BLaER1 (cell line): ENCODE measurements around the gene TRIM14.
"Not testable (repeated sequence)": the region's sequence is repeated elsewhere in the genome, so short reads cannot be mapped to it uniquely, and the experiment has no call there.

Experiments used
- H3K27ac ChIP-seq: shearing (Covaris generic); formaldehyde crosslinking; 2 replicates; pipeline ENCODE4 v1.8.1; 2022
- H3K27me3 ChIP-seq: shearing (Covaris generic); formaldehyde crosslinking; 2 replicates; pipeline ENCODE4 v1.8.1; 2022
- H3K36me3 ChIP-seq: shearing (Covaris generic); formaldehyde crosslinking; 2 replicates; pipeline ENCODE4 v1.8.1; 2022
- H3K4me1 ChIP-seq: shearing (Covaris generic); formaldehyde crosslinking; 2 replicates; pipeline ENCODE4 v1.8.1; 2022
- H3K4me2 ChIP-seq: shearing (Covaris generic); formaldehyde crosslinking; 2 replicates; pipeline ENCODE4 v1.8.1; 2022
- H3K4me3 ChIP-seq: shearing (Covaris generic); formaldehyde crosslinking; 2 replicates; pipeline ENCODE4 v1.8.1; 2022
- H3K9ac ChIP-seq: shearing (Covaris generic); formaldehyde crosslinking; 2 replicates; pipeline ENCODE4 v1.8.1; 2022
- H3K9me3 ChIP-seq: shearing (Covaris generic); formaldehyde crosslinking; 2 replicates; pipeline ENCODE4 v1.8.1; 2022
- H4K20me1 ChIP-seq: shearing (Covaris generic); formaldehyde crosslinking; 2 replicates; pipeline ENCODE4 v1.8.1; 2022
- Cebpa-rat ChIP-seq: shearing (Covaris generic); IDR thresholded peaks from 2 replicates; pipeline ENCODE4 v1.8.1; 2022

Gene TRIM14

DNA sequence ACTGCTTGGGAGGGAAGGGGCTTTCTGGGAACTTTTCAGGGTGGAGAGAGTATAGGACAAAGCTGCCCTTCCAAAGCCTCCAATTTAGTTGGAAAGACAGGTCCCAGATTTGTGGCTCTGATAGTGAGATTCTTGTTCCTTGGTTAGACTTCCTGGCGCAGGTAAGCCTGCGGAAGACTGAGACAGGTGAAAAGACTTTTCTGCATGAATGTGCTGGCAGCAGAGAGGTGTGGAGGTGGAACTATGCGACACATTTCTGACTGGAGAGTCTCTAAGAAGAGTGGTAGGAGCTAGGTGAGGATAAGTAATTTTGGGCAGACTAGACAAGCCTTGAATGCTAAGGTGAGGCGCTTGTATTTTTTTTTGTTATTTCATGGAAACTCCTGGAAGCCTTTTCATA is 32.6 kb downstream of the TRIM14 start:
- Histone ChIP-seq H3K27me3 (no peaks in the 10 kb centered on the region), H3K9me3 (peaks cover 6% of the 10 kb centered on the region; the same call in 1 of the 2 replicates), H3K9ac (no peak overlapping the region), H3K4me3 (no peak overlapping the region), H3K4me1 (peaks cover 28% of the 10 kb centered on the region), H3K4me2 (peak overlapping the region; percentile 62), H3K27ac (peak overlapping the region; percentile 50), H3K36me3 (peaks cover 72% of the 10 kb centered on the region), H4K20me1 (no peaks in the 10 kb centered on the region)
- no peak for TF ChIP-seq Cebpa-rat

DNA sequence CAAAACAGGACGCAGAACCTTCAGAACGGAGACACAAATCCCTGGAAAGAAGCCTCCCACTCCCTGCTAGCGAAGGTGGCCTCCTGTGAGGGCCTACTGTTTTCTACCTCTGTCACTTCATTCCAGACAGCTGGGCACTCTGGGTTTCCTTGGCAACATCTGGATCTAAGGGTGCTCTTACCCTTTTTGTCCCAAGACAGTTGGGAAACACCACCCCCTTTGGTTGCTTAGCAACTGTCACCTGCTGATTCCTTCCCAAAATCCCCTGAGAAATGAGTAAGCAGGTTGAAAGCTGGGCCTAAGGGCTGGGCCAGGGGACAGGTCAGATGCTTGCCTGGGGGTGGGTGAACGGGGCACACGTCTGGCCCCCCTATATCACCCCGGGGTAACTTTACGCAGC is 33.1 kb downstream of the TRIM14 start:
- Histone ChIP-seq H3K27ac (peak overlapping the region; percentile 50), H3K36me3 (peaks cover 77% of the 10 kb centered on the region), H3K4me1 (peaks cover 28% of the 10 kb centered on the region), H3K9ac (no peak overlapping the region), H3K4me3 (no peak overlapping the region), H3K4me2 (peak overlapping the region; percentile 62), H3K9me3 (peaks cover 6% of the 10 kb centered on the region; the same call in 1 of the 2 replicates), H3K27me3 (no peaks in the 10 kb centered on the region), H4K20me1 (no peaks in the 10 kb centered on the region)
- no peak for TF ChIP-seq Cebpa-rat

- Histone ChIP-seq H3K9ac (no peak overlapping the region), H3K4me2 (no peak overlapping the region), H3K36me3 (peaks cover 78% of the 10 kb centered on the region), H3K4me3 (no peak overlapping the region), H3K27ac (no peak overlapping the region), H3K27me3 (no peaks in the 10 kb centered on the region), H3K4me1 (peaks cover 28% of the 10 kb centered on the region), H4K20me1 (no peaks in the 10 kb centered on the region), H3K9me3 (peaks cover 6% of the 10 kb centered on the region; the same call in 1 of the 2 replicates)
- no peak for TF ChIP-seq Cebpa-rat
These were observed 34.0 kb downstream of the TRIM14 start for GRCh38 chr9:98085058-98085457.

- H3K9ac ChIP-seq = no peak overlapping the region
- TF ChIP-seq Cebpa-rat = no peak
- no peaks in the 10 kb centered on the region for H3K27me3 ChIP-seq
- peaks cover 28% of the 10 kb centered on the region for H3K4me1 ChIP-seq
- H4K20me1 ChIP-seq = no peaks in the 10 kb centered on the region
- no peak overlapping the region for H3K4me3 ChIP-seq
- no peak overlapping the region for H3K4me2 ChIP-seq
- no peak overlapping the region for H3K27ac ChIP-seq
- H3K9me3 ChIP-seq = peaks cover 6% of the 10 kb centered on the region; the same call in 1 of the 2 replicates
- peaks cover 79% of the 10 kb centered on the region for H3K36me3 ChIP-seq
These were observed 34.6 kb downstream of the TRIM14 start for GRCh38 chr9:98084396-98084795.

DNA sequence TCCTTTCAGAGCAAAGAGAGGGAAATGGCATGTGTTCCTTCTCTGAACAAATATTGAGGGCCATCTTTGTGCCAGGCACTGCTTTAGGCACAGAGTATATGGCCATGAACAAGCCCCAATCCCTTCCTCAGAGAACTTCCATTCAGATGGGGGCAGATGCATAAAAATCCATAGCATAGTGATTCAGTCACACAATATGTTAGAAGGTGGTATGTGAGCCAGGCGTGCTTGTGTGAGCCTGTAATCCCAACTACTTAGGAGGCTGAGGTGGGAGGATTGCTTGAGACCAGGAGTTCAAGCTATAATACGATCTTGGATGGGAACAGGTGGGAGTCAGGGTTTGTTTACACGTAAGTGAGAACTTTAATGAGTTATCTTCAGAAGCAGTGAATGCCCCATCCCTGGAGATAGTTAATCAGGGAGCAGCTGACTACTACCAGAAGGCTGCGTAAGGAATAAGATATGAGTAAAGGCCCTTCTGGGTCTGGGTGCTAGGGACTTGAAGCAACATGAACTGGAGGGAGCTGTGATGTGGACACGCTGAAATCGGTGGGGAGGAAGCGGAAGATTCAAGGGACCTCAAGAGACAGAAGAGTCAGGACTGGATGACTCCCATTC is 35.3 kb downstream of the TRIM14 start:
- Histone ChIP-seq H3K9me3 (peaks cover 6% of the 10 kb centered on the region; the same call in 1 of the 2 replicates), H3K9ac (no peak overlapping the region), H3K27me3 (no peaks in the 10 kb centered on the region), H3K27ac (no peak overlapping the region), H3K4me2 (no peak overlapping the region), H3K36me3 (peaks cover 83% of the 10 kb centered on the region), H3K4me3 (no peak overlapping the region), H4K20me1 (no peaks in the 10 kb centered on the region), H3K4me1 (peaks cover 28% of the 10 kb centered on the region)
- TF ChIP-seq Cebpa-rat = no peak

GRCh38 chr9:98083061-98083501 is 35.9 kb downstream of the TRIM14 start:
- H3K9ac ChIP-seq = no peak overlapping the region
- H3K36me3 ChIP-seq = peaks cover 86% of the 10 kb centered on the region
- peaks cover 27% of the 10 kb centered on the region for H3K4me1 ChIP-seq
- H3K27ac ChIP-seq = no peak overlapping the region
- H3K4me3 ChIP-seq = no peak overlapping the region
- no peaks in the 10 kb centered on the region for H4K20me1 ChIP-seq
- H3K9me3 ChIP-seq = peaks cover 6% of the 10 kb centered on the region; the same call in 1 of the 2 replicates
- H3K27me3 ChIP-seq = no peaks in the 10 kb centered on the region
- no peak for TF ChIP-seq Cebpa-rat
- no peak overlapping the region for H3K4me2 ChIP-seq

- H3K27me3 ChIP-seq = no peaks in the 10 kb centered on the region
- H3K9ac ChIP-seq = no peak overlapping the region
- TF ChIP-seq Cebpa-rat = no peak
- no peaks in the 10 kb centered on the region for H4K20me1 ChIP-seq
- H3K4me3 ChIP-seq = no peak overlapping the region
- H3K4me2 ChIP-seq = no peak overlapping the region
- H3K27ac ChIP-seq = no peak overlapping the region
- H3K4me1 ChIP-seq = peaks cover 13% of the 10 kb centered on the region
- H3K36me3 ChIP-seq = peaks cover 86% of the 10 kb centered on the region
- H3K9me3 ChIP-seq = no peaks in the 10 kb centered on the region
These were observed 37.4 kb downstream of the TRIM14 start for GRCh38 chr9:98081477-98082219.

DNA sequence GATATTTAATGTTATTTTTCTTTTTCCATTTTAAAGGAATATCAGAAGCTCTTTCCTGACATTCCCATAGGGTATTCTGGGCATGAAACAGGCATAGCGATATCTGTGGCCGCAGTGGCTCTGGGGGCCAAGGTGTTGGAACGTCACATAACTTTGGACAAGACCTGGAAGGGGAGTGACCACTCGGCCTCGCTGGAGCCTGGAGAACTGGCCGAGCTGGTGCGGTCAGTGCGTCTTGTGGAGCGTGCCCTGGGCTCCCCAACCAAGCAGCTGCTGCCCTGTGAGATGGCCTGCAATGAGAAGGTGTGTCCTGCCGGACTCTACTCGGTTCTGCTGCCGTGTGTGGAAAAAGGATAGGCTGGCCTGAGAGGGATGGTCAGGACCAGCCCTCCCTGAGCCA is 38.2 kb downstream of the TRIM14 start:
- Histone ChIP-seq H3K4me1 (peaks cover 8% of the 10 kb centered on the region), H4K20me1 (no peaks in the 10 kb centered on the region), H3K27me3 (no peaks in the 10 kb centered on the region), H3K4me2 (no peak overlapping the region), H3K36me3 (peaks cover 81% of the 10 kb centered on the region), H3K27ac (no peak overlapping the region), H3K9me3 (no peaks in the 10 kb centered on the region), H3K4me3 (no peak overlapping the region), H3K9ac (no peak overlapping the region)
- no peak for TF ChIP-seq Cebpa-rat

- peaks cover 81% of the 10 kb centered on the region for H3K36me3 ChIP-seq
- peaks cover 8% of the 10 kb centered on the region for H3K4me1 ChIP-seq
- no peak overlapping the region for H3K4me3 ChIP-seq
- H3K27ac ChIP-seq = no peak overlapping the region
- TF ChIP-seq Cebpa-rat = 0 out of 2 replicates have a peak, but pooled peaks have one; percentile 12
- no peak overlapping the region for H3K4me2 ChIP-seq
- no peaks in the 10 kb centered on the region for H4K20me1 ChIP-seq
- H3K27me3 ChIP-seq = no peaks in the 10 kb centered on the region
- H3K9ac ChIP-seq = no peak overlapping the region
- no peaks in the 10 kb centered on the region for H3K9me3 ChIP-seq
These were observed 38.7 kb downstream of the TRIM14 start for GRCh38 chr9:98080326-98080725.

GRCh38 chr9:98078895-98079294 is 40.1 kb downstream of the TRIM14 start:
- H3K27me3 ChIP-seq = no peaks in the 10 kb centered on the region
- H3K27ac ChIP-seq = no peak overlapping the region
- H3K4me3 ChIP-seq = no peak overlapping the region
- no peak overlapping the region for H3K9ac ChIP-seq
- TF ChIP-seq Cebpa-rat = no peak
- no peaks in the 10 kb centered on the region for H4K20me1 ChIP-seq
- H3K4me2 ChIP-seq = no peak overlapping the region
- H3K4me1 ChIP-seq = peaks cover 22% of the 10 kb centered on the region
- H3K9me3 ChIP-seq = no peaks in the 10 kb centered on the region
- H3K36me3 ChIP-seq = peaks cover 67% of the 10 kb centered on the region

DNA sequence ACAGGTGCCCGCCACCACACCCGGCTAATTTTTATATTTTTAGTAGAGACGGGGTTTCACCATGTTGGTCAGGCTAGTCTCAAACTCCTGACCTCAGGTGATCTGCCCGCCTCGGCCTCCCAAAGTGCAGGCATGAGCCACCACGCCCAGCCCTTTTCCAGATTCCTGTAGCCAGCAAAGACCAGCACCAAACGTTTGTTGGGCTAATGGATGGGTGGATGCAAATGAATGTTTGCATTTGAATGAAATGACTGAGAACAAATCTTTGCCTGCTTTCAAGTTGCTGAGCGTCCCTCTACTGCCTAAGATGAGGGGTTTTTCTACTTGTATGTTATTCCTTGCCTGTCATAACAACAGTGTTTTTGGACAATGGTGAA is 42.5 kb downstream of the TRIM14 start:
- not testable (repeated sequence) for H3K9me3 ChIP-seq, H3K9ac ChIP-seq, H4K20me1 ChIP-seq, H3K4me2 ChIP-seq, H3K4me3 ChIP-seq, H3K27ac ChIP-seq, H3K27me3 ChIP-seq
- peaks cover 45% of the 10 kb centered on the region for H3K36me3 ChIP-seq
- peaks cover 28% of the 10 kb centered on the region for H3K4me1 ChIP-seq
